ENCODE results near the gene PLEKHD1.

DNA sequence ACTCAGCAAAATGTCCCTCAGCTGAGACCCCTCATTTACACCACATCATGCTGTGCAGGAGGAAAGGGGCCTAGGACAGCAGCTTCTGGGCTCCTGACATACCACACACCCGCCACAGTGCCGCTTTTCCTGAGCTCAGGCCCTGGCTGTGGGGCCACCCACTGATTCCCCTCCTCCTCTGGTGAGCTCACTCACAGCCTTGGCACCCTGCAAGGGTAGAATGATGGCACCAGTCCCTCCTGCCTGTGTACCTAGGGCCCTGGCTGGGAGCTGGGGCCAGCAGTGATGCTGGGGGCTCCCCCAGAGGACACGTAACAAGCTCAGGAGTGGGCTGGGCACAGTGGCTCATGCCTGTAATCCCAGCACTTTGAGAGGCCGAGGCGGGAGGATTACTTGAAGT lies 44.4 kb downstream of the PLEKHD1 start:
- TF ChIP-seq CTCF (IDR thresholded peaks at IDR 0.05; ENCODE audit: low read depth, low read length, poor library complexity, severe bottlenecking) (no peak), EZH2phosphoT487 (IDR thresholded peaks at IDR 0.05; ENCODE audit: borderline replicate concordance, low read length) (no peak)
